Measurements from ENCODE around the gene IPO9. TPM values are rescaled to one million over a fixed set of nuclear protein-coding genes. Genes with fewer than 3 reads are reported as not detected.

IPO9 gene
- total RNA-seq, 1 donor from 2014 or later, result 20.8 TPM

GRCh38 chr1:201842472-201843027 lies 13.6 kb downstream of the IPO9 start:
- Histone ChIP-seq H3K27me3 (ENCODE audit: control insufficient read depth, insufficient read depth, low read length) (no peaks in the 10 kb centered on the region), H3K4me3 (ENCODE audit: low read depth, low read length) (no peak overlapping the region), H3K36me3 (ENCODE audit: control insufficient read depth, insufficient read depth, low read length) (no peaks in the 10 kb centered on the region)
- no peak for DNase-seq (ENCODE audit: low read depth)
- no peak for TF ChIP-seq CTCF (IDR thresholded peaks at IDR 0.05; ENCODE audit: insufficient read depth, low read length, poor library complexity, severe bottlenecking)

- DNase-seq (ENCODE audit: low read depth), result no peak
- Histone ChIP-seq H3K27me3 (ENCODE audit: control insufficient read depth, insufficient read depth, low read length) (no peaks in the 10 kb centered on the region), H3K4me3 (ENCODE audit: low read depth, low read length) (no peak overlapping the region), H3K36me3 (ENCODE audit: control insufficient read depth, insufficient read depth, low read length) (peaks cover 2% of the 10 kb centered on the region)
- TF ChIP-seq CTCF (IDR thresholded peaks at IDR 0.05; ENCODE audit: insufficient read depth, low read length, poor library complexity, severe bottlenecking), result no peak
Measured at GRCh38 chr1:201845331-201846083, 16.6 kb downstream of the IPO9 start.

GRCh38 chr1:201847150-201847549 lies 18.2 kb downstream of the IPO9 start:
- no peak overlapping the region for H3K4me3 ChIP-seq (ENCODE audit: low read depth, low read length)
- no peaks in the 10 kb centered on the region for H3K27me3 ChIP-seq (ENCODE audit: control insufficient read depth, insufficient read depth, low read length)
- H3K36me3 ChIP-seq (ENCODE audit: control insufficient read depth, insufficient read depth, low read length), result peaks cover 2% of the 10 kb centered on the region
- DNase-seq (ENCODE audit: low read depth), result no peak
- no peak for TF ChIP-seq CTCF (IDR thresholded peaks at IDR 0.05; ENCODE audit: insufficient read depth, low read length, poor library complexity, severe bottlenecking)

GRCh38 chr1:201848230-201848629 lies 19.3 kb downstream of the IPO9 start:
- Histone ChIP-seq H3K36me3 (ENCODE audit: control insufficient read depth, insufficient read depth, low read length) (peaks cover 2% of the 10 kb centered on the region), H3K4me3 (ENCODE audit: low read depth, low read length) (no peak overlapping the region), H3K27me3 (ENCODE audit: control insufficient read depth, insufficient read depth, low read length) (no peaks in the 10 kb centered on the region)
- no peak for TF ChIP-seq CTCF (IDR thresholded peaks at IDR 0.05; ENCODE audit: insufficient read depth, low read length, poor library complexity, severe bottlenecking)
- no peak for DNase-seq (ENCODE audit: low read depth)

- no peak for TF ChIP-seq CTCF (IDR thresholded peaks at IDR 0.05; ENCODE audit: insufficient read depth, low read length, poor library complexity, severe bottlenecking)
- Histone ChIP-seq H3K27me3 (ENCODE audit: control insufficient read depth, insufficient read depth, low read length) (no peaks in the 10 kb centered on the region), H3K4me3 (ENCODE audit: low read depth, low read length) (no peak overlapping the region), H3K36me3 (ENCODE audit: control insufficient read depth, insufficient read depth, low read length) (peaks cover 2% of the 10 kb centered on the region)
- DNase-seq (ENCODE audit: low read depth), result no peak
Measured at GRCh38 chr1:201849372-201850052, 20.6 kb downstream of the IPO9 start.
